ENCODE results near the gene PCP4. TPM values are rescaled to one million over a fixed set of nuclear protein-coding genes. Genes with fewer than 3 reads are reported as not detected.

The PCP4 gene
- total RNA-seq, 1 donor from 2014 or later = not detected

DNA sequence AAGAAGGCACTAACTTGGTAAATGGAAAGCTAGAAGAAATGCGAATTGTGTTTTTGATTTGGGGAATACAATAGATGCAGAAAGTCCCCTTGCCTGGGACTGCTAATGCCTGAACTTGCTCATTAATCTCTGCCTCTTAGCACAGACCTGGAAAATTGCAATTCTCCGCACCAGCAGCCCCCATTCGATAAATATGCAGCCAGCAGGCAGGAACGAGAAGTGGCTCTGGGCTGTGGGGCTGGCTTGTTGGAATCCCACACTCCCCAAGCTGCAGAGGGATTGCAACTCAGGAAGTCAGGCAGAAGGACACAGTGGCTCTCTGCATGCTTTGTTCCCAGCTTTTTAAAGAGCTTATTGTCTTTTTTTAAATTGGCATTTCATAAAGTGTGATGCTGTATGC lies 51.3 kb downstream of the PCP4 start:
- Mint-ChIP-seq H3K36me3 (ENCODE audit: unreplicated experiment) (no peaks in the 10 kb centered on the region), H3K4me3 (ENCODE audit: unreplicated experiment) (no peak overlapping the region), H3K9me3 (ENCODE audit: unreplicated experiment) (peaks cover 30% of the 10 kb centered on the region), H3K4me1 (ENCODE audit: unreplicated experiment) (no peaks in the 10 kb centered on the region), H3K27me3 (ENCODE audit: unreplicated experiment) (no peaks in the 10 kb centered on the region), H3K27ac (ENCODE audit: unreplicated experiment) (no peak overlapping the region)
- TF ChIP-seq, protein P1, sequence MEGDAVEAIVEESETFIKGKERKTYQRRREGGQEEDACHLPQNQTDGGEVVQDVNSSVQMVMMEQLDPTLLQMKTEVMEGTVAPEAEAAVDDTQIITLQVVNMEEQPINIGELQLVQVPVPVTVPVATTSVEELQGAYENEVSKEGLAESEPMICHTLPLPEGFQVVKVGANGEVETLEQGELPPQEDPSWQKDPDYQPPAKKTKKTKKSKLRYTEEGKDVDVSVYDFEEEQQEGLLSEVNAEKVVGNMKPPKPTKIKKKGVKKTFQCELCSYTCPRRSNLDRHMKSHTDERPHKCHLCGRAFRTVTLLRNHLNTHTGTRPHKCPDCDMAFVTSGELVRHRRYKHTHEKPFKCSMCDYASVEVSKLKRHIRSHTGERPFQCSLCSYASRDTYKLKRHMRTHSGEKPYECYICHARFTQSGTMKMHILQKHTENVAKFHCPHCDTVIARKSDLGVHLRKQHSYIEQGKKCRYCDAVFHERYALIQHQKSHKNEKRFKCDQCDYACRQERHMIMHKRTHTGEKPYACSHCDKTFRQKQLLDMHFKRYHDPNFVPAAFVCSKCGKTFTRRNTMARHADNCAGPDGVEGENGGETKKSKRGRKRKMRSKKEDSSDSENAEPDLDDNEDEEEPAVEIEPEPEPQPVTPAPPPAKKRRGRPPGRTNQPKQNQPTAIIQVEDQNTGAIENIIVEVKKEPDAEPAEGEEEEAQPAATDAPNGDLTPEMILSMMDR (IDR thresholded peaks at IDR 0.05) = no peak
- no peak for DNase-seq (ENCODE audit: extremely low spot score, unreplicated experiment)

DNA sequence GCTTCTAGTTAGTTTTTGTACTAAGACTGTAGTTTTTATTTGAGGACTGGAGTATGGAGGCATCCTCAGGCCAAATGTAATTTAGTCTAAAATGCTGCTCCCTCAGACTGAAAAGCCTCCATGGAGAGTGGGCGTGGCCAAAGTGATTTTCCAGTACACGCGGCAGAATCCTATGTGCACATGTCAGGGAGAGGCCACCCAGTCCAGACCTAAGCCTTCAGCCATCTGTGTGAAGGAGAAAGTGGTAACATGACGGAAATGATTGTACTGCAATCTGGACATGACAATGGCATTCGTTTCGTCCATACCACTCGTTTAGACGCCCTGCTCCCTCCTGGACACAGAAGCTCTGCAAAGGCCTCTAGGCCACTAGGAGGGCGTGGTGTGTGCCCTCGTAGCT lies 56.2 kb downstream of the PCP4 start:
- H3K4me3 Mint-ChIP-seq (ENCODE audit: unreplicated experiment) = no peak overlapping the region

DNA sequence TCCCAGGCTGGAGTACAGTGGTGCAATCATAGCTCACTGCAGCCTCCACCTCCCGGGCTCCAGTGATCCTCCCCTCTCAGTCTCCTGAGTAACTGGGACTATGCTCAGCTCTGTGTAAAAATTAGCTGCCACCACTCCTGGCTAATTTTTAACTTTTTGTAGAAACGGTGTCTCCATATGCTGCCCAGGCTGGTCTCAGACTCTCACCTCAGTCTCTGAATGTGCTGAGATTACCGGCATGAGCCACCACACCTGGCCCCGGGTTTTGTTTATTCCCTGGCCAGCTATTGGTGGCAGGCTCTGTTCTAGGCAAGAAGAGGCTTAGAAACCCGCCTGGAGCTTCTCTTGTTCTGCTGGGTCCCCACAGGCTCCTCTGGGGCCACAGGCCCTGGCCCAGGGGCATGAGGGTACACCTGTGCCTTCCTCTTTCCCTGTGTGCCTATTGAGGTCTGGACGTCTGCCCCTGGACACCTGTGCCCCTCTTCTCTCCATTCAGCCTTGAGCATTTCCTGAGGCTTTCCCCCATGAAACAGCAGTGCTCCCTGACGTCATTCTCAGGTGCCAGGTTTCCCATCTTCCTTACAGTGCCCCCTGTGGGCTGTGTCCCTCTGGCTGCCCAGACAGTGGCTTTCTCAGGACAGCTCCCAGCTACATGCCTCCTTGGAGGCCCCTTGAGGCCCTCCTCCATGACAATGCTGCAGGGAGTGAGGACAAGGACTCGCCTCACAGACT lies 57.5 kb downstream of the PCP4 start:
- no peaks in the 10 kb centered on the region for H3K27me3 Mint-ChIP-seq (ENCODE audit: unreplicated experiment)
- no peak overlapping the region for H3K4me3 Mint-ChIP-seq (ENCODE audit: unreplicated experiment)
- DNase-seq (ENCODE audit: extremely low spot score, unreplicated experiment) = no peak
- TF ChIP-seq, protein P1 (IDR thresholded peaks at IDR 0.05) = no peak
- H3K36me3 Mint-ChIP-seq (ENCODE audit: unreplicated experiment) = no peaks in the 10 kb centered on the region
- peaks cover 30% of the 10 kb centered on the region for H3K9me3 Mint-ChIP-seq (ENCODE audit: unreplicated experiment)
- no peak overlapping the region for H3K27ac Mint-ChIP-seq (ENCODE audit: unreplicated experiment)
- no peaks in the 10 kb centered on the region for H3K4me1 Mint-ChIP-seq (ENCODE audit: unreplicated experiment)

More for the DNA sequence above, 56.2 kb downstream of the PCP4 start:
- H3K27ac Mint-ChIP-seq (ENCODE audit: unreplicated experiment) = no peak overlapping the region
- H3K36me3 Mint-ChIP-seq (ENCODE audit: unreplicated experiment) = no peaks in the 10 kb centered on the region
- TF ChIP-seq, protein P1 (IDR thresholded peaks at IDR 0.05) = no peak
- H3K4me1 Mint-ChIP-seq (ENCODE audit: unreplicated experiment) = no peaks in the 10 kb centered on the region
- H3K9me3 Mint-ChIP-seq (ENCODE audit: unreplicated experiment) = peaks cover 27% of the 10 kb centered on the region
- no peaks in the 10 kb centered on the region for H3K27me3 Mint-ChIP-seq (ENCODE audit: unreplicated experiment)
- DNase-seq (ENCODE audit: extremely low spot score, unreplicated experiment) = no peak

DNA sequence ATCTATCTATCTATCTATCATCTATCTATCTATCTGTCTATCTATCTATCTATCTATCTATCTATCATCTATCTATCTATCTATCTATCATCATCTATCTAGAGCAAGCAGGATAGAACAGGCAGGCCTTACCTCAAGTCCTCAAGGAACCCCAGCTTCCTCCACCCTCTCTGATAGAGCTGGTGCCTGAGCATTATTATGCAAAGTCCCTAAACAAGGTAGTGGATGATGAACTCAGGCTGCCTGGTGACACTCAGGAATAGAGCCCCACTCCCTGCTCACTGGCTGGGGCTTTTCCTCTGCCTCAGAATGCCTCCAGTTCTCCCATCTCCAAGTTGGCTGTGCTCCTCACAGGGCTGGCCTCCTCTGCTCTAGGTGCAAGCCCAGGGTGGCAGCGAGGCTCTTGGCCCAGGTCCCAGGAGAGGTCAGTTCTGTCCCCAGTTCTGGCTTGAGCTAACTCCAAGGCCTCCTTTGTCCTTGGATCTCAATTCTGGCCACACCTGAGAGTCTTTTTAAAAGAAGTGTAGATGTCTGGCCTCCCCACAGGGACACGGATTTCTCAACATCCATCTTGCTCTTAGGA lies 60.2 kb downstream of the PCP4 start:
- DNase-seq (ENCODE audit: extremely low spot score, unreplicated experiment) = no peak
- peaks cover 30% of the 10 kb centered on the region for H3K9me3 Mint-ChIP-seq (ENCODE audit: unreplicated experiment)
- no peaks in the 10 kb centered on the region for H3K4me1 Mint-ChIP-seq (ENCODE audit: unreplicated experiment)
- H3K27me3 Mint-ChIP-seq (ENCODE audit: unreplicated experiment) = no peaks in the 10 kb centered on the region
- H3K36me3 Mint-ChIP-seq (ENCODE audit: unreplicated experiment) = no peaks in the 10 kb centered on the region
- no peak overlapping the region for H3K4me3 Mint-ChIP-seq (ENCODE audit: unreplicated experiment)
- no peak overlapping the region for H3K27ac Mint-ChIP-seq (ENCODE audit: unreplicated experiment)
- TF ChIP-seq, protein P1 (IDR thresholded peaks at IDR 0.05) = no peak

- Mint-ChIP-seq H3K36me3 (ENCODE audit: unreplicated experiment) (no peaks in the 10 kb centered on the region), H3K9me3 (ENCODE audit: unreplicated experiment) (peaks cover 33% of the 10 kb centered on the region), H3K4me1 (ENCODE audit: unreplicated experiment) (no peaks in the 10 kb centered on the region), H3K27ac (ENCODE audit: unreplicated experiment) (no peak overlapping the region), H3K27me3 (ENCODE audit: unreplicated experiment) (no peaks in the 10 kb centered on the region), H3K4me3 (ENCODE audit: unreplicated experiment) (no peak overlapping the region)
- DNase-seq (ENCODE audit: extremely low spot score, unreplicated experiment) = no peak
- TF ChIP-seq, protein P1 (IDR thresholded peaks at IDR 0.05) = no peak
Observed at GRCh38 chr21:39932335-39932734, 65.1 kb downstream of the PCP4 start.
